GM12864 (cell line): ENCODE results near the gene SLC39A11.
"Not testable (repeated sequence)": the region's sequence is repeated elsewhere in the genome, so short reads cannot be mapped to it uniquely, and the experiment has no call there.

Source experiments
- DNase-seq: peaks from one replicate; pipeline ENCODE4 v3.0.0-alpha.2; 2011; ENCODE audit warnings: low read depth
- H3K4me3 ChIP-seq: 2 replicates; pipeline ENCODE4 v1.5.1; 2011; ENCODE audit warnings: mild to moderate bottlenecking, low read depth, low read length, control low read depth
- TF ChIP-seq, protein P1 (sequence below): IDR thresholded peaks from 2 replicates; pipeline ENCODE4 v1.5.1; 2011; ENCODE audit warnings: low read depth, mild to moderate bottlenecking, moderate library complexity, low read length, control low read depth, inconsistent platforms; ENCODE audit errors: missing control alignments

The SLC39A11 gene

DNA sequence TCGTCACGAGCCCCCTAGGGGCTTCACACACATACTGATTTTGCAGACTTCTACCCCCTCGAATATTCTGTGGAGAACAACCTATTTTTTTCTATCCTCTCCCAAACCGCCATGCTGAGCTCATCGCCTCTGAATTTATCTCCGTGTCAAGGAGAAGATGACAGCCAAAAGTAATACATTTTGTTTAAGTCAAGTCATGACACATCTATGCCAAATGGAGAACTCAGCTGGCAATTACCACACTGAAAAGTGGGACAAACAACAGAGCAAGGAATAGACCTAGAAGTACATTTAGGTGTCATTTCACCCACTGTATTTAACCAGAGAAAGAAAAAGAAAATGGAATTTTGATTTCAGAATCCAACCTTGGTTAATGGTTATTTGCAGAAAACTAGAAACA is 260.2 kb downstream of the SLC39A11 start:
- DNase-seq: no peak
- H3K4me3 ChIP-seq: no peak overlapping the region
- TF ChIP-seq, protein P1, sequence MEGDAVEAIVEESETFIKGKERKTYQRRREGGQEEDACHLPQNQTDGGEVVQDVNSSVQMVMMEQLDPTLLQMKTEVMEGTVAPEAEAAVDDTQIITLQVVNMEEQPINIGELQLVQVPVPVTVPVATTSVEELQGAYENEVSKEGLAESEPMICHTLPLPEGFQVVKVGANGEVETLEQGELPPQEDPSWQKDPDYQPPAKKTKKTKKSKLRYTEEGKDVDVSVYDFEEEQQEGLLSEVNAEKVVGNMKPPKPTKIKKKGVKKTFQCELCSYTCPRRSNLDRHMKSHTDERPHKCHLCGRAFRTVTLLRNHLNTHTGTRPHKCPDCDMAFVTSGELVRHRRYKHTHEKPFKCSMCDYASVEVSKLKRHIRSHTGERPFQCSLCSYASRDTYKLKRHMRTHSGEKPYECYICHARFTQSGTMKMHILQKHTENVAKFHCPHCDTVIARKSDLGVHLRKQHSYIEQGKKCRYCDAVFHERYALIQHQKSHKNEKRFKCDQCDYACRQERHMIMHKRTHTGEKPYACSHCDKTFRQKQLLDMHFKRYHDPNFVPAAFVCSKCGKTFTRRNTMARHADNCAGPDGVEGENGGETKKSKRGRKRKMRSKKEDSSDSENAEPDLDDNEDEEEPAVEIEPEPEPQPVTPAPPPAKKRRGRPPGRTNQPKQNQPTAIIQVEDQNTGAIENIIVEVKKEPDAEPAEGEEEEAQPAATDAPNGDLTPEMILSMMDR: no peak

DNA sequence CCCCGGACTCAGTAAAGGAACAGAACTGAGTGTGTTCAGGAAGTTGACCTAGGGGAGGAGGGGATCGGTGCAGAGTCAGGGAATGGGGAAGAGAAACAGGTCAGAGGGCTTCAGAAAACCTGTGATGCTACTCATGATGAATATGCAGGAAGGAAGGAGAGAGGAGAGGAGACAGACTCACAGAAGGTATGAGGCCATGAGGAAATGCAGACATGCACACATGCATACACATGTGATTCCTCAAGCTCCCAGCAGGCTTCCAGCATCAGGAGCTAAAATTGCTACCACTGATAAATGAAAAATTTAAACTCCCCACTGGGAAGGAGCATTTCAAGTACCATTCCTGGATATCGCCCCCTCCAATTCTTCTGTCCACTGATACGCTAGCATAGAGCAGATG is 262.6 kb downstream of the SLC39A11 start:
- DNase-seq: no peak
- TF ChIP-seq, protein P1: no peak
- no peak overlapping the region for H3K4me3 ChIP-seq

DNA sequence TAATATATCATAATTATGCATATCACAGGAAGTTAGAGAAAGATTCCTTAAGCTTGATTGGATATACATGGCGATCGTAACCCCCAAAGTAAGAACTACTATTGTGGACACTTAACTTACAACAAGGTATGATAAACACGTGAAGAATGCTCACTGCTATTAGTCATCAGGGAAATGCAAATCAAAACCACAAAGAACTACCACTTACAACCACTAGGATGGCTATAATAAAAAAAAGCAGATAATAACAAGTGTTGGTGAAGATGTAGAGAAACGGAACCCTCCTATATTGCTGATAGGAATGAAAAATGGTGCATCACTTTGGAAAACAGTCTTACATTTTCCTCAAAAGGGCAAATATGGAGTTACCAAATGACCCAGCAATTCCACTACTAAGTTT is 265.9 kb downstream of the SLC39A11 start:
- no peak overlapping the region for H3K4me3 ChIP-seq
- TF ChIP-seq, protein P1: no peak
- no peak for DNase-seq

DNA sequence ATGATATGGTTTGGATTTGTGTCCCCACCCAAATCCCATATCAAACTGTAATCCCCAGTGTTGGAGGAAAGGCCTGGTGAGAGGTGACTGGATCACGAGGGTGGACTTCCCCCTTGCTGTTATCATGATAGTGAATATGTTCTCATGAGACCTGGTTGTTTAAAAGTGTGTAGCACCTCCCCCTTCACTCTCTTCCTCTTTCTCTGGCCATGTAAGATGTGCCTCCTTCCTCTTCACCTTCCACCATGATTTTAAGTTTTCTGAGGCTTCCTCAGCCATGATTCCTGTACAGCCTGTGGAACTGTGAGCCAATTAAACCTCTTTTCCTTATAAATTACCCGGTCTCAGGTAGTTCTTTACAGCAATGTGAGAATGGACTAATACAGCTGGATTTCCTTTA is 266.4 kb downstream of the SLC39A11 start:
- H3K4me3 ChIP-seq, DNase-seq: not testable (repeated sequence)

DNA sequence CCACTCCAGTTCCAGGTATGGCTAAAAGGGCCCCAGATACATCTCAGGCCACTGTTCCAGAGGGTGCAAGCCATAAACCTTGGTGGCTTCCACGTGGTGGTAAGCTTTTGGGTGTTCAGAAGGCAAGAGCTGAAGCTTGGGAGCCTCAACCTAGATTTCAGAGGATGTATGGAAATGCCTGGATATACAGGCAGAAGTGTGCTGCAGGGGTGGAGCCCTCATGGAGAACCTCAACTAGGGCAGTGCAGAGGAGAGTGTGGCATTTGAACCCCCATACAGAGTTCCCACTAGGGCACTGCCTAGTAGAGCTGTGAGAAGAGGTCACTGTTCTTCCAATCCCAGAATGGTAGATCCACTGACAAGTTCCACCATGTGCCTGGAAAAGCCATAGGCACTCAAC is 267.3 kb downstream of the SLC39A11 start:
- no peak overlapping the region for H3K4me3 ChIP-seq
- no peak for DNase-seq
- TF ChIP-seq, protein P1: no peak

DNA sequence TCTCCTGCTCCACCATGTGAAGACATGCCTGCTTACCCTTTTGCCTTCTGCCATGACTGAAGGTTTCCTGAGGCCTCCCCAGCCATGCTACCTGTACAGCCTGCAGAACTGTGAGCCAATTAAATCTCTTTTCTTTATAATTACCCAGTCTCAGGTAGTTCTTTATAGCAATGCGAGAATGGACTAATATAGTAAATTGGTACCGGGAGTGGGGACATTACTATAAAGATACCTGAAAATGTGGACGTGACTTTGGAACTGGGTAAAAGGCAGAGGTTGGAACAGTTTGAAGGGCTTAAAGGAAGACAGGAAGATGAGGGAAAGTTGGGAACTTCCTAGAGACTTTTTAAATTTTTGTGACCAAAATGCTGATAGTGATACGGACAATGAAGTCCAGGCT is 268.2 kb downstream of the SLC39A11 start:
- not testable (repeated sequence) for DNase-seq, H3K4me3 ChIP-seq

DNA sequence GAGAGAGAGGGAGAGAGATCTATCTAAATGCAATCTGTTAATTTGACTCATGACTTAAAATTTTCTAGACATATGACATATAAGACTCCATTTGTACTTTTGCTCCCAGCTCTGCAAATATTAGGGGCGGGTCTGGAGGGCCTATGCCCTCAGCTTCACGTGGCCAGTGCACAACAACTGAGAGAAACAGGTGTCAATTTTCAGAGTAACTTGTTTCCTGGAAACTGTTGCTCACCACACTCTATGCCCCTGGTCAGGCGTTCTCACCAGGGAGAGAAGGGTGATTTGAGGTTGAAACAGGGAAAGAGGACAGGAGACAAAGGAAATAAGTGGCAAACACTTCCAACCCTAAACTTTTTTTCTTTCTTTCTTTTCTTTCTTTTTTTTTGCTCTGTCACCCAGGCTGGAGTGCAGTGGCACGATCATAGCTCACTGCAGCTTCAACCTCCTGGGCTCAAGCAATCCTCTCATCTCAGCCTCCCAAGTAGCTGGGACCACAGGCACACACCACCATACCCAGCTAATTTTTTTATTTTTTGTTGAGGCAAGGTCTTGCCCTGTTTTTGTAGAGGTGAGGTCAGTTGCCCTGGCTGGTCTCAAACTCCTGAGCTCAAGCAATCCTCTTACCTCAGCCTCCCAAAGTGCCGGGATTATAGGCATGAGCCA is 270.0 kb downstream of the SLC39A11 start:
- no peak overlapping the region for H3K4me3 ChIP-seq
- TF ChIP-seq, protein P1: no peak
- DNase-seq: no peak

DNA sequence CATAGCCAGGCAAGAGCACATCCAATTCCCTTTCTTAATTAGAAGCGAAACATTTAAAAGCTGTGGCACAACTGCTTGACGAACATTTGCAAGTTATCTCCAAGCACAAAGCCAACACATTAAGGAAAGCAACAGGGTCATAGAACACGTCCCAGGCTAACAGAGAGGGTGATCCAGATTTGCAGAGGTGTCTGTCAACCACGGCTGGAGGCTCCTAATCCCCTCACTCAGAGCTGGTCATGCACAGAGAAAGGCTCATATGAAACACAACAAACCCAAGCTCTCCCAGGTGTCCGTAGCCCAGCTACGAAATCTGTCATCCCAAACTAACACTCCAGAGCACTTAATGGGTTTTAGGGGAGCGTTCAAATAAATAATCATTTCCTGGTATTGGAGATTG is 276.1 kb downstream of the SLC39A11 start:
- DNase-seq: no peak
- H3K4me3 ChIP-seq: no peak overlapping the region
- TF ChIP-seq, protein P1: no peak
